HG03159 (cell line): ENCODE measurements around the gene GJC2.

Experiments
- ATAC-seq: cut with Tn5 transposase; IDR thresholded peaks from one replicate; pipeline ENCODE4 v1.9.1; 2021; ENCODE audit warnings: mild to moderate bottlenecking, moderate library complexity; ENCODE audit not compliant: unreplicated experiment

The GJC2 gene

GRCh38 chr1:228144193-228144992 is 5.3 kb upstream of the GJC2 start:
- no peak for ATAC-seq

- ATAC-seq = no peak
These were observed 4.8 kb upstream of the GJC2 start for GRCh38 chr1:228144993-228145343.

GRCh38 chr1:228145463-228146416 is 4.0 kb upstream of the GJC2 start:
- ATAC-seq = no peak

GRCh38 chr1:228146417-228147150 is 3.1 kb upstream of the GJC2 start:
- ATAC-seq = no peak

GRCh38 chr1:228147151-228147693 is 2.5 kb upstream of the GJC2 start:
- ATAC-seq = no peak

GRCh38 chr1:228147768-228148167 is 2.0 kb upstream of the GJC2 start:
- ATAC-seq = no peak

- ATAC-seq = no peak
These were observed 1.4 kb upstream of the GJC2 start for GRCh38 chr1:228148196-228148861.

- ATAC-seq = no peak
These were observed 760 bp upstream of the GJC2 start for GRCh38 chr1:228148935-228149405.

- no peak for ATAC-seq
These were observed 360 bp downstream of the GJC2 start for GRCh38 chr1:228150120-228150460.

- no peak for ATAC-seq
These were observed 890 bp downstream of the GJC2 start for GRCh38 chr1:228150461-228151179.

GRCh38 chr1:228151180-228151925 is 1.6 kb downstream of the GJC2 start:
- no peak for ATAC-seq

- no peak for ATAC-seq
These were observed 2.6 kb downstream of the GJC2 start for GRCh38 chr1:228152097-228152917.

GRCh38 chr1:228152918-228153258 is 3.2 kb downstream of the GJC2 start:
- no peak for ATAC-seq

- ATAC-seq = no peak
These were observed 4.4 kb downstream of the GJC2 start for GRCh38 chr1:228154021-228154669.

- ATAC-seq = no peak
These were observed 5.2 kb downstream of the GJC2 start for GRCh38 chr1:228154670-228155571.

GRCh38 chr1:228155596-228156514 is 6.1 kb downstream of the GJC2 start:
- ATAC-seq = no peak
